GM18505 (cell line): ENCODE measurements around the gene TMEM131L.

Experiments
- ATAC-seq: cut with Tn5 transposase; IDR thresholded peaks from one replicate; pipeline ENCODE4 v1.9.1; 2021; ENCODE audit not compliant: unreplicated experiment
- POLR2A ChIP-seq: IDR thresholded peaks from 4 replicates; pipeline ENCODE4 v1.6.1; 2011; ENCODE audit warnings: borderline replicate concordance; ENCODE audit not compliant: insufficient read depth, insufficient read length; ENCODE audit errors: extremely low read depth

The TMEM131L gene

GRCh38 chr4:153676984-153677383 lies 210.8 kb downstream of the TMEM131L start:
- TF ChIP-seq POLR2A, result no peak
- no peak for ATAC-seq

- no peak for ATAC-seq
- TF ChIP-seq POLR2A, result no peak
These were observed 213.3 kb downstream of the TMEM131L start for GRCh38 chr4:153679486-153679885.

- no peak for TF ChIP-seq POLR2A
- no peak for ATAC-seq
These were observed 217.6 kb downstream of the TMEM131L start for GRCh38 chr4:153683763-153684181.

GRCh38 chr4:153684182-153684970 lies 218.2 kb downstream of the TMEM131L start, which contains the start of gene TLR2:
Gene TLR2, plus strand, starts transcription at chr4:153684280. Its CDS starts 18,628 bp downstream, at chr4:153702908.
- no peak for TF ChIP-seq POLR2A
- ATAC-seq, result peak; percentile 83

GRCh38 chr4:153684971-153685371 lies 218.8 kb downstream of the TMEM131L start:
- TF ChIP-seq POLR2A, result no peak
- ATAC-seq, result peak; percentile 11
